RPMI8226 (cell line): ENCODE data around the gene ST6GALNAC2.
A peak's percentile ranks its signal among the peaks of the same experiment; 100 is the strongest.

ENCODE experiments used
- DNase-seq: peaks from one replicate; pipeline ENCODE4 v3.0.0-alpha.2; 2015

The ST6GALNAC2 gene

DNA sequence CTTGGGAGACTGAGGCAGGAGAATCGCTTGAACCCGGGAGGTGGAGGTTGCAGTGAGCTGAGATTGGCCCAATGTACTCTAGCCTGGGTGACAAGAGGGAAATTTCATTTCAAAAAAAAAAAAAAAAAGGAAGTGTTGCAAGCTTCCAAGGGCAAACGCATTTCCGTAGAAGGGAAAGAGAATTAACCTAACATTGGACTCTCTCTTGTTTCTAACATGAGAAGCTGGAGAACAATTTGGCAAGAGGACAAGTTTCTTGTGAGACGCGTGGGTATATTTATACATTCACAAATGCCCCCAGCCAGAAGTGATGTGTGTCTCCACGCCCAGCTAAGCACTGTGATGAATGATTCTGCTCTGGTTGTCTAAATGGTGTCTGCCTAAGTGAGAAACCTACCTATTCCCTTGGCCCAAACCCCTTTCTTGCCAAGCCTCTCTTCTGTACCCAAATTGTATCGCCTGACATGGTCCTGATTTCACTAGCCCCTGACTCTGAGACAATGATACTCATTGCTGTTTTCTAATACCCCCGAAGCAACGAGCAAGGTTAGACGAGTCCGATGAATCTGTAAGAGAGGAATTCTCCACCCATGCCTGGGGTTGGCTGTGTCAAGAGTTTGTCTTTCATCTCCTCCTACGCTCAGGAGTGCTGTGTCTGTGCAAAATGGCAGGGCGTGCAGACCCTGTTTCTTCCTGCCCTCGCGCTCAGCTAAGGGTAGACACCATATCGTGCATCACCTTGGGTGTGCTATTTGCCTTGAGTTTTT lies 14.2 kb upstream of the ST6GALNAC2 start:
- peak; percentile 61 for DNase-seq

GRCh38 chr17:76598004-76598439 lies 12.4 kb upstream of the ST6GALNAC2 start:
- peak; percentile 88 for DNase-seq

DNA sequence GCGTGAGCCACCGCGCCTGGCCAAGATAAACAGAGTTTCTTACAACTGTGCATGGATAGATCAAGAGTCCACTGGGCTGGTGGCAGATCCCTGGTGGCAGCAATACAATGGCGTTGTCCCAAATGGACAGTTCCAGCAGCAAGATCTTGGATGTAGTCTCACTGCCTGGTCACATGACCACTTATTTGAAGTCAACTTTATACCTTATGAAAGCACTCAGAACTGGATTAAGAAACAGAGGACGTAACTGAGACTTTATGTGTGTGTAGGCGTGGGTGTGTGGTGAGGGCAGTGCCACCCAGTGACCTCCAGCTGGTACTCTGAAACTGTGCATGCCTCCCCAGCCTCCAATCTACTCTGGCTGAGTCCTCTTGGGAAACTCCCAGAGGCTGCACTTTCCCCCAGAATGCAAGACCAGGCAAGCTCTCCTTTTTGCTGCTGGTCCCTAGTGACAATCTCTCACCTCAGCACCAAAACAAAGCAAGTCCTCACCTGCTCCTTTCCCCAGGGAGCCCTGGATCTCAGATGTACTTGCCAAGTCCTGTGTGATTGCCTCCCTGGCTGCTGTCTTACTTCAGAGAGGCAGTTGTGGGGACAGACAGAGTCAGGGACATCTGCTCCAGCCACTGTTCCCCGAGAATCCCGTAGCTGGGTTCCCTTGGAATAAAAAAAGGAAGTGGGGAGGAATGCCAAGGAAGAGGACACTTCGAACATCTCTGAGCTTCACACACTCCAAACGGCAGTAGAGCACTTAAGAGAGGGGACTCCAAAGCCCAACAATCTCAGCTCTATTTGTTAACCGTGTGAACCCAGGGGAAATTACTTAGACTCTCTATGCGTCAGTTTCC lies 11.7 kb upstream of the ST6GALNAC2 start:
- no peak for DNase-seq

DNA sequence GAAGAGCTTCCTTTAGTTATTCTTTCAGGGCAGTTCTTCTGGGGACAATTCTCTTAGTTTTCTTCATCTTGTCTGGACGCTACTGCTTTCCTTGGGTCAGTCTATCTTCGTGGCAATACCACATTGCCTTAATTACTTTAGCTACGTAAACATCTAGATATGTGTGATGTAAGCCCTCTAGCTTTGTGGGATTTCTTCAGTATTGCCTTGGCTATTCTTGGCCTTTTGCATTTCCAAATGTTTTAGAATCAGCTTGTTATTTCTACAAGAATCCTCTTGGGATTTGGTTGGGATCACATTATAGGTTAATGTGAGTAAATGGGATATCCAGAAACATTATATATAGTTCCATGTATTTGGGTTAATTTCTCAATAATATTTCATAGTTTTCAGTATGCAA lies 9.0 kb upstream of the ST6GALNAC2 start:
- DNase-seq, result no peak

DNA sequence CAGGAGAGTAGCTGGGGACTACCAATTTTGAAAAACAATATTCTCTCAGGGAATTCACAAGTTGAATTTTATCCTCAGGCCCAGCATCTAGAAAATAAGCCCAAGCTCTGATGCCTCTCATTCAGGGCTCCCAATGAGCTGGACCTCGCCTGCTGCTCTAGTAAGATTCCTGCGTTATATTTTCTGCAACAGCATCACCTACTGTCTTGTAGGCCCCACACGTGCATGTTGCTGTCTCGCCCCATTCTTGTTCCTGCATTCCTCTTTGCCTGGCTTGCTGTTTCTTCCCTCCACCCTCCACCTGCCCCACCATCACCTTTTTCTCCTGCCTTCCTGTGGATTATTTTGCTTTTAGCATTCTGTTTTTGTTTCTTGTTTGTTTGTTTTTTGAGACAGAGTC lies 8.3 kb upstream of the ST6GALNAC2 start:
- no peak for DNase-seq

DNA sequence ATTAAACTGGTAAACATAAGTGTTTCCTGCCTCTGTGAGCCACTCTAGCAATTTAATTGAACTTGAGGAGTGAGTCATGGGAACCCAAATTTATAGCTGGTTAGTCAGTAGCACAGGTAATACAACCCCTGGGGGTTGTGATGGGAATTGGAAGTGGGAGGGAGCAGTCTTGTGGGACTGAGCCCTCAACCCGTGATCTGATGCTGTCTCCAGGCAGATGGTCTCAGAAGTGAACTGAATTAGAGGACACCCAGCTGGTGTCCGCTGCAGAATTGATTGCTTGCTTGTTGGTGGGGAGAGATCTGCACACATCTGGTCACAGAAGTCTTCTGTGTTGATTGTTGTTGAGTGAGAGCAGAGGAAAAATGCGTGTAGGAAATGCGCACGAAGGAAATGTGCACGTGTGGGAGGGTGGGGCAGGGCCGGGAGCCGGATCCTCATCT lies 7.7 kb upstream of the ST6GALNAC2 start:
- no peak for DNase-seq

DNA sequence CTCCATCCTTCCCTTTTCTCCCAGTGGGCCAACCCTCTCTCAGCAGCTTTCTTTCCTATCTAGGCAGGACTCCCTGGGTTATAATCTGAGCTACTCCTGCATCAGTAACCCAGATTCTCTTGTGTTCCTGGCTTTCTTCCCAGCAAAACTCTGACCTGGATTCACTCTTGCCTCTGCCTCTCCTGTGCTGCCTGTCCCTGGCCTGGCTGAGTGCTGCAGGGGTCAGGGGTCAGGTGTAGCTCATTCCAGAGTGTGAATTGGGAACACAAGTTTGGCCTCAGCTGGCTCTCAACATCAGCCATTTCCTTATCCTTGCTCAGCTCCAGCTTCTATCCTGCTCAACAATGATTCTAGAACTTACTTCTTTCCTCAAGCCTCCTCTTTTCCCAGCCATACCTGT lies 2.5 kb upstream of the ST6GALNAC2 start:
- DNase-seq, result no peak

GRCh38 chr17:76586741-76587487 lies 1.3 kb upstream of the ST6GALNAC2 start:
- no peak for DNase-seq

DNA sequence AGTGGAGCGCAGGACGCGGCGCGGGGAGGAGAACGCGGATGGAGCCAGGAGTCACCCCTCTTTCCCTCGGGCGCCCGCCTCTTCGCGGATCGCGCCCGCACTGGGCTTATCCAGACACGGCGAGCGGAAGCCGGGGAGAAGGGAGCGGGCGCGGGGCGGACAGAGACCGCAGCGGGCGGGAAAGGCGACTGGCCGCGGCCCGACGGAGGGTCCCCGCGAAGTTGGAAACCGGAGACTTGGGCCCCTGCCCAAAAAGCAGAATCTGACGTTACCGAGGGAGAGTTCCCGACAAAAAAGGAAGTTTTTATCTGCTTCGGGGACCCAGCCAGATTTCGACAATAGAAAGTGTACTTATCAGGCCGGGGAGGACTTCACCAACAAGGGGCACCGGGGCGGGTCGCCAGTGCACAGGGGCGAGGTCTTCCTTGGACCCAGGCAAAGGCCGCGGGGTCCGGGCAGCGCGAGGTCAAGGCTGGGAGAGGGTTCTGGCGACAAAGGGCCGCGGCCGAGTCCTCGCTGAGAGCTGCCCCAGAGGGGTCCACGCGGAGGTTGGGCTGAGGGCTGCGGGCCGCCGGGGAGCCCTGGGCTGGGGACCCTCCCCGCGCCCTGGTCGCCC lies 519 bp downstream of the ST6GALNAC2 start:
- DNase-seq, result peak; percentile 32

GRCh38 chr17:76584427-76585032 lies 1.1 kb downstream of the ST6GALNAC2 start:
- peak; percentile 28 for DNase-seq

DNA sequence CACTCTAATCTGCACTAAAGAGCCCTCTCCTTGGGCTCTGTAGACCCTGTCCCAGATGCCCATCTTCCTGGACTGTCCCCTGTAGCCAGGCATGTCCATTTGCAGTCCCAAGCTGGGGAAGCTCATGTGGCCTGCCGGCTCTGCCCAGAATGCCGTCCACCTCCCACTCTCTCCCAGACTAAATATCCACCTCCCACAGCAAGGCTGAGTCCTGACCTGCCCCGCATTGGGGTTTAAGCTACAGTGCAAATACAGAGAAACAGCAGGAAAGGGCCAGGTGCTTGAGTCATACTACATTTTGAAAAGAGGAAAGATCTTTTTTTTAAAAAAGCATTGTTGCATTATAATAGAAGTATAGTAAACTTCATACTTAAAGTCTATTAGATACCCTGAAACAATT lies 3.0 kb downstream of the ST6GALNAC2 start:
- DNase-seq, result no peak

DNA sequence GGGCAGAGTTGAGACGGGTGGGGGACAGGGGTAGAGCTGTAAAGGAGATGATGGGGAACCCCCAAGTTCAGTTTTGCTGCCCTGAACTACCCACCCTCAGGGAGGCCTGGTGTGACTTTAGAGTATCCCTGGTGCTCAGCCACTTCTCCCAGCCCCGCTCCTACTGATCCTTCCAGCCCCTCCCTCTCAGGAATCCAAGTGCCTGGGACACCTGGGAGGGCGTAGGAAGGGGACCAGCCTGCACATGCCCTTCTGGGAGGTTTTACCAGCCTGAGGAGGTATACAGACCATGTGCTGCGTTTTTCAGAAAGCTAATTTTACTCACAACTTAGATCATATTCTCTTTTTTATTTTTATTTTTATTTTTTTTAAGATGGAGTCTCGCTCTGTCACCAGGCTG lies 4.1 kb downstream of the ST6GALNAC2 start:
- DNase-seq, result no peak

DNA sequence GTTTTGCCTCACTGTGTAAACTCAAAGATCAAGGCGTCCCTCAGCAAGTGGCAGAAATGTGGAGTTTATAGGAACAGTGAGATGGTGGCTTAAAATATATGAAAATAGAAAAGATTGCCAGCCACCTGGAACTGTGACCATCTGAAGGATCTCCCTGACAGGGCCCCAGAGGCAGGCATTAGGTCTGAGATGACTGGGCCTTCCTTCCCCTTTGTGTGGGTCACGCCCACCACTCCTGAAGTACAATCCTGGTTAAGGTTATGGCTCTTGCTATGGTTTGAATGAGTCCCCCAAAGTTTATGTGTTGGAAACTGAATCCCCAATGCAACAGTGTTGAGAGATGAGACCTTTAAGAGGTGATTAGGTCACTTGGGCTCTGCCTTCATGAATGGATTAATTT lies 6.4 kb downstream of the ST6GALNAC2 start:
- DNase-seq, result no peak

DNA sequence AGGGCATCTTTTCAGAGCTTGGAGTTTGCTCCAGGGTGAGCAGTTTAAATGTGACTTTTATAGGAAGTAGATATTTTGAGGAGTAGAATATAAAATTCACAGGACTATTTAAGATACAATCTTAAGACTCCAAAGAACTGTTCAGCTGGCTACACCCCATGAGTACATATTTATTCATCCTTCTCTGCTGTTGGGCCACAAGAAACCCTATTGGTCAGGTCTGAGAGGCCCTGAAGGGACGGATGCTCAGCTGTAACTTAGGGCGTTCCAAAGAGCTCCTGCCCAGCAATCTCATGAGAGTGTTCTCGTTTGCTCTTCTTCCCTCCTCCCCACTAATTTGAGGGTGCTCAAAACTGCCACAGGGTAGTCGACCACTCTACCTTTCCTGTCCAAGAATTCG lies 7.3 kb downstream of the ST6GALNAC2 start:
- DNase-seq, result no peak

GRCh38 chr17:76577876-76578275 lies 7.8 kb downstream of the ST6GALNAC2 start:
- no peak for DNase-seq

GRCh38 chr17:76576189-76576588 lies 9.5 kb downstream of the ST6GALNAC2 start:
- DNase-seq, result no peak

DNA sequence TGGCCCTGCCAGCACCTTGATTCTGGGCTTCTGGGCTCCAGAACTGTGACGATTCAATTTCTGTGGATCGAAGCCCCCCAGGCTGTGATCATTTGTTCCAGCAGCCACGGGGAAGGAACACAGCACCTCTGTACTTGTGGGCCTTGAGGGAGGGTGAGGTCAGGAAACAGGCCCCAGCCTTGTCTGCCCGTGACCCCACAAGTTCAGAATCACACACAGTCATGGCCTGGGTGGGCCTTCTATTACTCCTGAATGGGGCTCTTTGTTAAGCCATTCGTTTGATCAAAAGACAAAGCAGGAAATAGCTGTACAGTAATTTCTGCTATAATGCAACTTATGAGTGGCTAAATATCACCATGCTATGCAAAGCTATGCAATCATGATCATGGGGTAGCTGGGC lies 10.1 kb downstream of the ST6GALNAC2 start:
- no peak for DNase-seq

DNA sequence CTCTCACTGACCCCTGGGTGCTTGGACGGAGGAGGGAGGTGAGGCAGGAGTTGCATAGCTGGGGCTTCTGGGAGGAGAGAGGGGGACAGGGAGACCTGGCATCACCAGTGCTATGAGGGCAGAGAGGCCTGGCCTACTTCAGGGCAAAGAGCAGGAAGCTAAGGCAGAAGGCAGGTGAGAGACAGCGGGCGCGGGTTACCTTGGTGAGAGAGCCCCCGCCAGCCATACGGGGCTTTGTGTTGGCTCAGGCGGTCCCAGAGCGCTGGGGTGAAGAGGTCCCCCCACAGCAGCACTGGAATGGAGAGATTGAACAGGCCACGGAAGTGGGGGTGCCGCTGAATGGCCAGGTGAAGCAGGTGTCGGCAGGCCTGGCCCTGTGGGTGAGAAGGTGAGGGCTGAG lies 11.5 kb downstream of the ST6GALNAC2 start:
- no peak for DNase-seq

GRCh38 chr17:76573096-76573495 lies 12.6 kb downstream of the ST6GALNAC2 start:
- no peak for DNase-seq

DNA sequence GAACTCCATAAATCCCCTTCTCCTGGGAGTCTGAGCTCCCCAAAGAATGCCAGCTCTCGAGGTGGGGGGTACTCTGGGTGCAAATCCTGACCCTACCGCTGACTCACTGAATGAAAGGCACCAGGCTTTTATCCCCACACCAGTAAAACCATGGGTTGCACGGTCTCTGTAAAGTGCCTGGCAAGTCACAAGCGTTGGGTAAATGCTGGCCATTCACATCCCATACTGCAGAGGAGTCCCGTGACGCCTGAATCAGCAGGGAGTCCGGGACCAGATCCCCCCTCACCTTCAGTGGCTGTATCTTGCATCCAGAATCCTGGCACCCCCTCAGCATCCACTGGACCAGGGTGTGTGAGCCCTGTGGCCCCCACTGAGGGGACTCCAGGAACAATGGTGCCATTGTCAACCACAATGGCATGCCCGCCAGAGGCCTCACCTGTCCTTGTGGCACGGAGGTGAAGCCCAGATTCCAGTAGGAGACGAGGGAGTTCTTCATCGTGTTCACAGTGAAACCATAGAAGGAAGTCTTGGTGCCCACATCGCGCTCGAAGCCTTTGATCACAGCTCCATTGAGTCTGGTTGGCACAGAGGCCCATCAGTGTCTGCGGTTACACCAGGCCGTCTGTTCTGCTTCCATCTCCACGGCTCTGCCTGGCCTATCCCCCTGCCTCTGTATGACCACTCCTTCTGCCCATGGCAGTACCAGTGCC lies 13.3 kb downstream of the ST6GALNAC2 start:
- DNase-seq, result no peak

DNA sequence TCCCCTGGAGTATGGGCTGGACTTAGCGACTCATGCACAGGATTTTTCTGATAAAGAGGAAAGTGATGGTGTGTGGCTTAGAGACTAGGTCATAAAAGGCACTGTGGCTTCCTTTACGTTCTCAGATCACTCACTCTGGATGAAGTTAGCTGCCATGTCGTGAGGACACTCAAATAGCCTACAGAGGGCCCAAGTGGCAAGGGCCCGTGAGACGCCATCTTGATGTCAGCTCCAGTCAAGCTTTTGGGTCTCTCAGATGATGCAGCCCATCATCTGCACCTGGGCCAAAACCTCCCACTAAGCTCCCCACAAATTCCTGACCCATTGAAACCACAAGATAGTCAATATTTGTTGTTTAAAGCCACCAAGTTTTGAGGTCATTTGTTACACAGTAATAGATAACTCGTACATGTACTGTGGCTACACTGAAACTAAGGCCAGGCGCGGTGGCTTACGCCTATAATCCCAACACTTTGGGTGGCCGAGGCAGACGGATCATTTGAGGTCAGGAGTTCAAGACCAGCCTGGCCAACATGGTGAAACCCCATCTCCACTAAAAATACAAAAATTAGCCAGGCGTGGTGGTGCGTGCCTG lies 14.7 kb downstream of the ST6GALNAC2 start:
- no peak for DNase-seq
